B cell (primary cell): ENCODE results near the gene SIGLEC5.

Source experiments
- CTCF ChIP-seq: fragments of 200-600 bp; IDR thresholded peaks from one replicate; pipeline ENCODE4 v1.8.0; 2022; ENCODE audit warnings: antibody characterized with exemption, mild to moderate bottlenecking
- EZH2 ChIP-seq: IDR thresholded peaks from 2 replicates; pipeline ENCODE4 v1.6.1; 2012; ENCODE audit warnings: borderline replicate concordance, low read depth, mild to moderate bottlenecking, moderate library complexity, low read length; ENCODE audit not compliant: insufficient read depth, poor library complexity, severe bottlenecking

DNA sequence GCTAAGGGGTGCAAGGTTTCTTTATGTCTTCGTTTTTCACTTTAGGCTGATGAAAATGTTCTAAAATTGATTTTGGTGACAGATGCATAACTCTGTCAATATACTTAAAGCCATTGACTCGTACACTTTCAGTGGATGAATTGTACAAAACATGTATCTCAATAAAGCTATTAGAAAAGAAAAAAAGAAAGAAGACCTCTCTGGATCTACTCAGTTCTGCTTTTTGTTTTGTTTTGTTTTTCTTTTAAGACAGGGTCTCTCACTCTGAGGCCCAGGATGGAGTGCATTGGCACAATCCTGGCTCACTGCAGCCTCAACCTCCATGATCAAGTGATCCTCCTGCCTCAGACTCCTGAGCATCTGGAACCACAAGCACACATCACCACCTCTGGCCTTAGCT is 3.5 kb downstream of the SIGLEC5 start:
- TF ChIP-seq EZH2 = no peak
- TF ChIP-seq CTCF = no peak
